HG02970 (cell line): ENCODE data around the gene ARHGEF19.
"Not testable (repeated sequence)": the region's sequence is repeated elsewhere in the genome, so short reads cannot be mapped to it uniquely, and the experiment has no call there.

Experiments
- ATAC-seq: cut with Tn5 transposase; IDR thresholded peaks from one replicate; pipeline ENCODE4 v1.9.1; 2021; ENCODE audit warnings: mild to moderate bottlenecking, moderate library complexity, moderate number of reproducible peaks; ENCODE audit not compliant: unreplicated experiment, low FRiP score

ARHGEF19 gene

DNA sequence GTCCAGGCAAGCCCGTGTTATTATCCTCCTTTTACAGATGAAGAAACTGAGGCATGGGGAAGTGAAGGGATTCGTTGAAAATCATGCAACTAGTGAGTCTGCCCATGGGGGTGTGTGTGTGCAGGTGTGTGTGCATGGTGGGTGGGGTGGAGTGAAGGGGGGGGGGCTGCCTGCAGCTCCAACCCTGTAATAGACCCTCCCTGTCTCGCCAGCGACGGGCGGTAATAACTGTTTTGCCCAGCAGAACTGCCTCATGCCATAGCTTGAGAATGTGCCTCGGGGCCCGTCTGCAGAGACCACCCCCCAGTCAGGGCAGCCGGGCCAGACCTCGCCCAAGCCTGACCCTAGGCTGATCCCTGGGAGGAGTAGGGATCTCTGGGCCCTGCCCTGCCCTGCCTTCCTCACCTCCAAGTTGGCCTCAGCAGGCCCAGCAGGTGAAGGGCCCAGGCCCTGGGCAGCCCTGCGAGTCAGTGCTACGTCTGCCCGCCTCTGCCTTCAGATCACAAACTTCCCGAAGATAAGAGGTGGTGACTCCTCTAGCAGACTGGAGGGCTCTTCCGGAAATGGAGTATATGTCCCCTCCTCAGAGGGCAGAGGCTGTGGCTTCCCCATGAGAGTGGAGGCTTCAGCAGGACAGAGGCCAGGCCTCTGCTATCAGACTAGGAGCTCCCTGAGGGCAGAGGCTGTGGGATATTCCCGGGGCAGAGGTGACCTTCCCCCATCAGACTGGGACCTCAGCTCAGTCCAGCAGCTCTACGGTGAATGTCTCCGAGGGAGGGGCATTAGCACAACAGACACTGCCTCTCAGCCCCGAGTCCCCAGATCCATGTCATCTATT, 40.9 kb downstream of the ARHGEF19 start:
- no peak for ATAC-seq

DNA sequence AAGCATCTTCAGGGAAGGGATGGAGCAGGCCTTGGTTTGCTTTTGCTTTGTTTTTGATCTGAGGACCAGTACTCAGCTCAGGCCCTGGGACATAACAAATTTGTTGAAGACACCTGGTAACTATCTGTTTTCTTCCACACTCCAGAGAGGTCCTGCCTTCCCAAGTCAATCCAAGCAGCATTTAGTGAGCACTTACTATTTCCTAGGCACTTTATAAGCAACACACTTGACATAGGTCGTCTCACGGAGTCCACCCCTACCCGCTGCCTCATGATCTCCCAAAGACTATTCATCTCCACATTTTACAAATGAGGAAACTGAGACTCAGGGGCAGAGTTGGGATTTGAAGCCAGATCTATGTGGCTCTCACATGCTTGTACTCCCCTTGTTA, 42.2 kb downstream of the ARHGEF19 start:
- no peak for ATAC-seq

DNA sequence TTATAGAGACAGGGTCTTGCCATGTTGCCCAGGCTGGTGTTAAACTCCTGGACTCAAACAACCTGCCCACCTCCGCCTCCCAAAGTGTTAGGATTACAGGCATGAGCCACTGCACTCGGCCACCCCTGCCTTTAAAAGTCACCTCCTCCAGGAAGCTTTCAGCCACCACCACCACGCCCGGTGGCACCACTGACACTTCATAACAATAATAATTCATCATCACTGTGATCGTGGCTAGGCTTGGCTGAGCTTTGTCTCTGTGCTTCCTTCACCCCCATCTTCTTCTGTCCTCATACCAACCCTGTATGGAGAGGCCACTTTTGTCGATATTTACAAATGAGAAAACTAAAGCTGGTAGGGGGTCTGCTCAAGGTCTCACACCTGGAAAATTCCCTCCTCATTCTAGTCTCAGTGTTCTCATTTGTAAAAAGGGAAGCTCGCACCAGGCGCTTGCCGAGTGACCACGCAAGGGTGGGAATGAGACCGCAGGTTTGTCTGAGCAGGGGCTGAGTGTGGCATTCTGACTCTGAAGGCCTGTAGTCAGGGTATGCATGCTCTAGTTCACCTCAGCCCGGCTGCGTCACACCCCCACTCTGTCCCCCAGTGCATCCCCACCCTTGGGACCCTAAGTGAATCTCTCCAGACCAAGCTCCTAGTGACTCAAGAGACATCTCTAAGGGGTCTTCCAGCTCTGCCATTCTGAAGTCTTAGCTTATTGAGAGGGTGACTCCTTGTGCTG, 43.7 kb downstream of the ARHGEF19 start:
- no peak for ATAC-seq

DNA sequence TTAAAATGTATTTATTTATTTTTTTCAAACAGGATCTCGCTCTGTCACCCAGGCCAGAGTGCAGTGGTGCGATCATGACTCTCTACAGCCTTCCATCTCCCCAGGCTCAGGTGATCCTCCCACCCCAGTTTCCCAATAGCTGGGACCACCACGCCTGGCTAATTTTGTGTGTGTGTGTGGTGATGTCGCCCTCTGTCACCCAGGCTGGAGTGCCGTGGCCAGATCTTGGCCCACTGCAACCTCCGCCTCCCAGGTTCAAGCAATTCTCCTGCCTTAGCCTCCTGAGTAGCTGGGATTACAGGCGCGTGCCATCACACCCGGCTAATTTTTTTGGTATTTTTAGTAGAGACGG, 44.3 kb downstream of the ARHGEF19 start:
- ATAC-seq, result not testable (repeated sequence)

DNA sequence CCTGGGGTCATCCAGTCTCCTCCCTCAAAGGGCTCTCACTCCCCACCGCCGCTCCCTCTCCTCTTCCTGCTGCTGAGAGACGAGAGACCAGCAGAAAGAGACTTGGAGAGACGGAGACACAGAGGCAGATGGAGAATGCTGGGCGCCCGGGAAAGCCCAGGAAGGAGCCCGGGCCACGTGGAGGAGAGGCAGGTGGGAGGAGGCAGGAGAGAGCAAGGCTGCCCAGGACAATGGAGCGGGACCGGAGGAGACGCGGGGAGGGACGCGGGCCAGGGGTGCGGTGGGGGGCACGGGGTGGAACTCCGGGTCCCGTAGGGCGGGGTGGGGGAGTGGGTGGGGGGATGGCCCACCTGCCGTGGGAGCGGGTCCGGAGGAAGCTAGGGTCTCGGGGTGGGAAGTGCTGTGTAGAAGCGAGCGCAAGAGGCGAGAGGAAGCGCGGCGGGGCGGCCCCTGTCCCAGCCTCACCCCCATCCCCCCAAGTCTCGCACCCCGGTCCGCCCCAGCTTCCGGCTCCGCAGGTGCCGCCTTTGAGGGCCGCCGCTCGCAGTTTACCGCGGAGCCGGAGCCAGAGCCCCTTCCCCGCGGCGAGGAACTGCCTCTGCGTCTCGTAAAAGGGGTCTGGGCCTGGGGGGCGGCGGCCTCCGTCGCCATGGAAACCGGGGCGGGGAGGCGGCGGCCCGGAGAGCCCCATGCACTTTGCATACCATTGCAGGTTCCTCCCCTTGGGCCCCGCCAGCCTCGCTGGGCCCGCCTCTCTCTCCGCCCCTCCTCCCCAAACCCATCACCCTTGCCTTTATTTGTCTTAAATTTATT, 44.9 kb downstream of the ARHGEF19 start:
- no peak for ATAC-seq

DNA sequence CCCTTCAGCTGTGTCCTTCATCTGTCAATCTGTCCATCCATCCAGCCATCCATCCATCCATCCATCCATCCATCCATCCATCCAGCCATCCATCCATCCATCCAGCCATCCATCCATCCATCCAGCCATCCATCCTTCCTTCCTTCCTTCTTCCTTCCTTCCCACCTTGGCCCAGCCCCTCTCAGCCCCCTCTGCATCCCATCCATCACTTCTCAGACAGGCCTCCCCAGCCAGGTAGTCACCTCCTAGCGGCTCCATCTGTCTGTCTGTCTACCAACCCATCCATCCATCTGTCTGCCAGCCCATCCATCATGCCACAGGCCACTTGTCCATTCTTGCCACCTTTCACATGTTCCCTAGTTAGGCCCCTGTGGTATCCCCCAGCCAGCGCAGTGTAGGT, 46.3 kb downstream of the ARHGEF19 start:
- no peak for ATAC-seq

DNA sequence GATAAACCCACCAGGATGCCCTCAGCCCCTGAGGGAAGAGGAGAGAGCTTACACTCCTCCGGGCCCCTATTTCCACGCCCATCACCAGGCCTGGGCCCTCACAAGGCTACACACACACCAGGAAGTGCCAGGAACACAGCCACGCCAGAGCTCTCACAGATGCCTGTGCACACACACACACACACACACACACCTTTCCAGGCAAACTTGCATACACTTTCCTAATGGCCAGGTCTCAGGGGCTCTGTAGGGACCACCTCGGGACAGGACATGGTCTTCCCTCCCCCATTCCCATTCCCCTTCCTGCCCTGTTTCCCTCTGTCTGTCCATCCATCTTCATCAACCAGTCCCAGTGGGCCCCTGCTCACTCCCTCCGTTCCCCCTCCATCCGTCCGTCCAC, 46.9 kb downstream of the ARHGEF19 start:
- no peak for ATAC-seq

DNA sequence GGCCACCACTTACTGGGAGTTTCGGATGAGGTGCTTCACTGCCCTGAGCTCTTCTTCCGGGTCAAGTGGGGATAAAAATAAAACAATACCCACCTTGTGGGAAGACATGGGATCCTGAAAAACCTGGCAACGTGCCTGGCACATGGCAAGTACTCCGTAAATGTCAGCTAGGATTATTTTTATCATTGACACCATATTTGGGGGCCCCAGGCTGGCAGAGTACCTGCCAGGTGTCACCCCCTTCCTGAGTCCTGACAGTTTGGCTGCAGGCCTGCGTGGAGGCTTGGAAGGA, 47.4 kb downstream of the ARHGEF19 start:
- ATAC-seq, result no peak

DNA sequence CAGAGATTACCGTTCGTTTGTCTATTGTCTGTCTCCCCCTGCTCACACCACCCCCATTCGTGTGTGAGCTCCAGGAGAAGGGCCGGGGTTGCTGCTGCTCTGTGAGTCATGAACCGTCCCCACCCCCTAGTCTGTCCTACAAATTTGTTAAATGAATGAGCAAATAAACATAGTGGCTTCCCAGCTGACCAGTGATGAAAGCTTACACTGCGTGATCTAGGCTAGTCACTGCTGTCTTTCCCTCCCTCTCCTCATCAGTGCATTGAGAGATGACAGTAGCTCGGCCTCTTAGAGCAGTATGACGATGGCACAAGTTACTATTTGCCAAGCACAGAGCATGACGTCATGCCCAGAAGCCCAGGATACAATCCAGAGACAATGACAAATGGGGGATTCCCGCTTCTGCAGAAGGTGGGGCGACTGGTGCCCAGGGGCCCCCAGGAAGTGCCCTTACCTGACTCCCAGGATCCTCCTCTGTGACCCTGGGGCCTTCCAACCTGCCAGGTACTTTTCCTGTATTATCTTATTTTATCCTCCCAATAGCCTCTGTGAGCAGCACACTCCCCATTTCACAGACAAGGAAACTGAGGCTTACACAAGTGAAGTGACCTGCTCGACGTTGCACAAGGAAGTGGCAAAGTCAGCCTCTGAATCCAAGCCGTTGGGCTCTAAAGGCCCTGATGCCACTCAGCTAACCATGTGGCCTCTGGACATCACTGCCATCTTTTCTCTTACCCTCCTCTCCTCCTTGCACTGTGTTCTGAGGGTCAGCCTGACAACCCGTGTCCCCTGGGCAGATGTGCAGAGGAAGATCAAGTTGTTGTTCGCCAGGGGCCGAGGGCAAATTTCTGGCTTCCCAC, 48.0 kb downstream of the ARHGEF19 start:
- no peak for ATAC-seq

DNA sequence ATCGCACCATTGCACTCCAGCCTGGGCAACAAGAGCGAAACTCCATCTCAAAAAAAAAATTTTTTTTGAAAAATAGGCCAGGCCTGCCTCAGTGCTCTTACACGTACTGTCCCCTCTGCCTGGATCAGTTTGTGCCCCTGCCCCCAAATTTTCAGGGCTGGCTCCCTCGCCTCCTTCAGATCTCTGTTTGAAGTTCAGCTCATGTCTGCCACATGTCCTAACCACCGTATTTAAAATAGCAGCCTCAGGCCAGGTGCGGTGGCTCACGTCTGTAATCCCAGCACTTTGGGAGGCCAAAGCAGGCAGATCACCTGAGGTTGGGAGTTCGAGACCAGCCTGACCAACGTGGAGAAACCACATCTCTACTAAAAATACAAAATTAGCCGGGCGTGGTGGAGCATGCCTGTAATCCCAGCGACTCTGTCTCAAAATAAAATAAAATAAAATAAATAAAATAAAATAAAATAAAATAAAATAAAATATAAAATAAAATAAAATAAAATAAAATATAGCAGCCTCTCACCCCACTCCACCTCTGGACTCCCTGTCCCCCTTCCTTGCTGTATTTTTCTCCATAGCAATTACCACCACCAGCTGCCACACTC, 48.7 kb downstream of the ARHGEF19 start:
- not testable (repeated sequence) for ATAC-seq

DNA sequence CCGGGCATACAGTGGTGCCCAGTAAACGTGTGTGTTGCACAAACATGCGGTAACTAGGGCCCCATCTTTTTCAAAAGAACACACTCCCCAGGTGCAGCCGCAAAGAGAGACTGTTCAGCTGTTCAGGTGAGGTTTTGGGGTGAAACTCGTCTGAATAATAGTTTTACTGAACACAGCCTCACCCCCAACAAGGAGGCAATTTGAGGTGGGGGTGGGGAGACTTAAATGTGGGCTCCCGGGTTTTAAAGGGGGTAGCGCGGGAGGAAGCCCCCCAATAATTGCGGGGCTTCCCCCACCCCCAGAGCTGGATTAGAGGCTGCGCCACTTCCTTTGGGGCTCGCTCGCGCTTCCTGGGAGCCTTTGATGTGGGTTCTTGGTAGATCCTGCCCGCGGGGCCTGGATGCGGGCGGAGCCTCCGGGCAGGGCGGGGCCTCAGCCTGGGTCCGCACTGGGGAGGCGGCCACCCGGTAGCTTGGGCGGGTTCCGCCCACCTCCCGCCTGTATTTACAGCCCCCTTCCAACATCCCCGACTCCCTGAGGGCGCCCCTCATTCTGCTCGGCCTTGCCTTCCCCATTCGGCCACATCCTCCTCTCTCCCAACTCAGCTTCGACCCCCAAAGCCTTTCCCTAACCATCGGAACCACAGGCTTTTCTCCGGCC, 50.2 kb downstream of the ARHGEF19 start:
- ATAC-seq, result no peak

DNA sequence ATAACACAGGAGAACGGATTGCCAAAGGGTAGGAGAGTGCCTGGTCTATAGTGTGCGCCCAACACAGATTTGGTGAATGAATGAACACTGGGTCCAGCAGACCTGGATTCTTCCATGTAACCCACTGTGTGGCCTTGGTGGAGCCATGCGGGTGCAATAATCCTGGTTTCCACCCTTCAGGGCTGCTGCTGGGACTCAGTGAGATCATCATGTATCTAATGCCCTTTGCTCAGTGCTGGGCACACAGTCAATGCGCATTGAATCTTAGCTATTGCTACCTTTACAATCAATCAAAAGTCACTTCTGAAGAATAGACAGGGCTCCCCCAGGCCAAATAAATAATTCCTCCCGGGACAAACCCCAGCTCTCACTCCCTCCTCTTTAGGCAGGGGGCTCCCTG, 50.7 kb downstream of the ARHGEF19 start:
- ATAC-seq, result no peak

DNA sequence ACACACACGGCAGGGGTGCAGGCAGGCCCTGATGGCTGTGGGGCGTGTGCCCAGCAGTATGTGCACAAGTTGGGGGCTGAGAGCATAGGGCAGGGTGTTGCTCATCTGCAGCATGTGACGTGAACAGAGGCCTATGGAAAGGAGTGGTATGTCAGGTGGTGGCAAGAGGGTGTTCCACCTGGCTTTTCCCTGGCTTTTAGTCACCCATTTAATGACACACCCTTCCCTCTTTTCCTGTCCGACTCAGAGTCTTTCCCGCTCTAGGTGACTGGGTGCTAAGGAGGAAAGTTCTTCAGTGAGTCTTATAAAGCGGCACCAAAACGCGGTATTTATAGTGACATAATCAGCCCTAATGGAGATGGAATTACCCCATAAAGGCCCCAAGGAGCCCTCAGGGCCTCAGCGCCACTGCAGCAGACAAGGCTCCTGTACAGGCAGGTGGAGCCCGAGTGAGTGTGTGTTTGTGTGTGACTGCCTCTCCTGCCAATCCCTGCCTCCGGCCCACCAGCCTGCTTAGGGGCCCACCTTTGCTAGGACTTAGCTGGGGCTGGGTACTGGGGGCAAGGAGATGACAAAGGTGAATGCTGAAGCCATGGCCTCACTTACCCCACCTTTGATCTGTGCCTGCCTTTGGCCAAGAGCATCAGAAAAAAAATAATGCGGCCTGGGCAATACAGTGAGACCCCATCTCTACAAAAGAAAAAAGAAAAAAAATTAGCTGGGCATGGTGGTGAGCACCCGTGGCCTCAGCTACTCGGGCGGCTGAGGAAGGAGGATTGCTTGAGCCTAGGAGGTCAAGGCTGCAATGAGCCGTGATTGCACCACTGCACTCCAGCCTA, 53.2 kb downstream of the ARHGEF19 start:
- no peak for ATAC-seq

DNA sequence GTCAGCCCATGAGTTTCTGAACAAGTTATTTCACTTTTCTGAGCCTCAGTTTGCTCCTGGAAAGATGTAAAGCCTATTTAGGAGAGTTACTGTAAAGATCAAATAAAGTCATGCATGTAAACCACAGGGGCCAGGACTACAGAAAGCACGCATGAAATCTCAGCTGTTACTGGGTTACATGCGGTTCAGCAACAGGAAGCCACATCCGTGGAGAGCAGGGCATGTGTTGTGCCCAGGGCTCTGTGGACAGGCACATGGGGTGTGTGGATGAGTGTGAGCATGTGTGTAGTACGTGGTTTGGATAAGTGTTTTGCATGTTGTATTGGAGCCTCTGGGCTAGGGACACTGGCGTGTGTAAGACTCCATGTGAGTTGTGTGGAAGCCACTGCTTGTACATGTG, 54.4 kb downstream of the ARHGEF19 start:
- no peak for ATAC-seq

DNA sequence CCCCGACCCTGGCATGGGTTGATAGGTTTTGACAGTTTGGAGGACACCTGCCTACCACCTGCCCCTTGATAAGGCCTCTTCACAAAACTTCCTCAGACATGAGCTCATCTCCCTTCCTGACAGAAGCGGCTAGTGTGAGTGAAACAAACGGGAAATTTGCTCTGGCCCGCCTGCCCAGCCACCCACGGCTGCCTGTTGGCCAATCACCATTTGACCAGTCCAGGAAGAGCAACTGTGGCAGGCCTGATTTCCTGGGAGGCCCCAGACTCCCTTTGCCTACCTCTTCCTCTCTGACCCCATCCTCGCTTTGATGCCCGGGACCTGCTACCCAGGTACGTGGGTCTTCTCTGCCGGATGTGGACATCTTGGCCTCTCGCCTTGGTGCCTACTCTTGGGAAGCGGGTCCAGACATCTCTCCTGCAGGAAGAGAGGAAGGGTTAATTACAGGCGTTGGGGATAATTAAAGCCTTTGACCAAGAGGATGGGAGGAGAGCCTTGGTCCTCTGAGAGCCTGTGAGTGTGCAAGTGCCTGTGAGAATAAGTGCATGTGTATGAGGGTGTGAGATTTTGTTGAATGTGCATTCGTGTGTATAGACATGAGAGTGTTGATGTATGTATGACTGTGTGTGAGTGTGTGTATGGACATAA, 55.5 kb downstream of the ARHGEF19 start:
- no peak for ATAC-seq

DNA sequence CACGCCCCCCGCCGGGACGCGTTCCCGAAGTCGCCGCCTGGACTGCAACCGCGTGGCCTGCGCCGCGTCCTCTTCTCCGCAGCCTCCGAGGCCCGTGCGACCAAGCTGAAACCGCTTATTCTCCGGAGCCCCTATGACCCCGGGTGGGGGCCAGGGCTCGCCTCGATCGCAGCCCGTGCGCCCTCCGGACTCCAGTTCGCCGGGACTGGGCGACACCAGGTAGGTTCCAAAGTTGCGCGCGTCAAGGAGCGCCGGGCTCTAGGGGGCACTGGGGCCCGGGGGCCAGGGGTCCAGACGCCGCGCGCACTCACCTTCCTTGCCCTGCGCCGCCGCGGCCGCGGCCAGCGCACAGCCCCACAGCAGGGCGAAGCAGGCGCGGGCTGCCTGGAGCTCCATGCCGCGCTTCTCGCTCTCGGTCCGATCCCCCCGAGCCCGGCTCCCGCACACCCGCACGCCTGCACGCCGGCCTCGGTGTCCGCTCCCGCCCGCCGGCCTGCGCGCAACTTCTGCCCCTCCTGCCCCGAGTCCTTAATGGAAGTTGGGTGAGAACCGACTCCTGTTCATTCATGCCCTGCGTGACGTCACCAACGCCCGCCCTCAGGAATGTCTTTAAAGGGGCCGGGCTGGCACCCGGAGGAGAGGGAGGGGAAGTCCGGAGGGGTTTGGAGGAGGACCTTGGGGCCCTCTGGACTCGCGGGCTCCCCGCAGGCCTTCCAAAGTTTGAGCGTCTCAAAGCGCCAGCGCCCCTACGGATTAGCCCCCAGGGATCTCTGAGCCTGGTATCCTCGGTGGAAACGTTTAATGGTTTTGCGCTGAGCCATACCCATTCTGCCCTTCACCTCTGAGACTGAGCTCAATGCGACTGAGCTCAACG, 56.7 kb downstream of the ARHGEF19 start, which contains the start of gene EPHA2:
EPHA2 (minus strand) TSS at position 533 of the 874 bp plus-strand sequence; CDS start at position 396, 137 bp downstream.
- ATAC-seq, result no peak
